ENCODE results near the gene PRDX5.

The PRDX5 gene

DNA sequence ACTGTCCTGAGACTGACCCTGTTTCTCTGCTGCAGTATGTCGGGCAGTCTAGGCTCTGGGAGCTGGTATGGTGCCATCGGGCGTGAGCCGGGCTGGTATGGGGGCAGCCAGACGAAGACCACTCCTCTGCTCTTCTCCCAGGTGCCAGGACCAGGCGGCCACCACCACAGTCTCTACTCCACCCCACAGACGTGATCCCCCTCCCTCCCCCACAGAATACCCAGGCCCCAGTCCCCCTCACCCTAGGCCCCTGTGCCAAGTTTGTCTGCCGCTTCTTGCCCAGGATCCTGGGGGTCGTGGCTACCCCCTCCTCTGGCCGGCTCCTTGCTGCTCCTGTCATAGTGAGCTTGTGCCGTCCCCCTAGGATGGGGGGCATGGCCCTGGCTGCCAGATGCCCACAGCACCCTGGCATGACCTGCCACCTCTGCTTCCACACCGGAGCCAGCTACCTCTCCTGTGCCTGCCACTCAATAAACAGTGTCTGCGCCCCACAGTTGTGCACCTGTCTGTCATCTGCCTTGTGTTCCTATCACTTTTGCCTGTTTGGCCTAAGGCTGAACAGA, 28.8 kb upstream of the PRDX5 start:
- DNase-seq (ENCODE audit: low read depth in 2 of 2): no peak

DNA sequence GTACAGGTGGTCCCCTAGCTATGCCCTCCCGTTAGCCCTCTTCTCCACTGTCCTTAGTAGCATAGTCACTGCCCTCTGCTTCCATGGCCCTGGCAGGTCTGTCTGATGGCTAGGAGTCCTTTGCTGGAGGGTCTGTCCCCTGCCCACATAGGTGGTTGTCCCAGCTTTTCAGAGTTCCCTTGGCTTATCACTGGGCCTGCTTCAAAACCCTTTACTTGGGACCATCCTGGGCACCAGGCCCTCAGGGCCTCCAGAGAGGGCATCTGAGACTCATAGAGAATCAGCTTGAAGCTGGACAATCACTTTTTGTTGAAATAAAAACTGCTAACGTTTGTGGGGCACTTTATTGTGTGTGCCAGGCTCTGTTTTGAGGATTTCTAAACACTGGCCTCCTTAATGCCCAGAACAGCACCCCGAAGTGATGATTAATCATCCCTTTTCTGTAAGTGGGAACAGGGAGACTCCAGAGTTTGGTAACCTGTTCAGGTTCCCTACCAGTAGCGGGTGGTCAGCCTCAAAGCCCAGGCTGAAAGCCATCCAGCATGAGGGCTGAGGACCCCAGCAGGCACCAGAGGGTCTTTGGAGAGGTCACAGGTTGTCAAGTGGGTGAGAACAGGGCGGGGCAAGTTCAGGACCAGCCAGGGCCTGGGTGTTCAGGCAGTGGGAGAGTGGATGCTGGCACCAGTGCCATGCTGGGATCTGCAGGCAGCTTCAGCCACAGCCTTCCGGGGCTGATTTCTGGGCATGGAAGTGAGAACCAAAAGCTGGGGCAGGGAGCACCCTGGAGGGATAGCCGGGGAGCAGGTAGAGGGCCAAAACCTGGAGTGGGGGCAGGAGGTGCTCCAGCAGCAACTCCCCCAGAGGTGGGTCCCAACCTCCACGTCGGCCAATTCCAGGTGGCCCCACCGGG, 27.3 kb upstream of the PRDX5 start:
- DNase-seq (ENCODE audit: low read depth in 2 of 2): no peak

DNA sequence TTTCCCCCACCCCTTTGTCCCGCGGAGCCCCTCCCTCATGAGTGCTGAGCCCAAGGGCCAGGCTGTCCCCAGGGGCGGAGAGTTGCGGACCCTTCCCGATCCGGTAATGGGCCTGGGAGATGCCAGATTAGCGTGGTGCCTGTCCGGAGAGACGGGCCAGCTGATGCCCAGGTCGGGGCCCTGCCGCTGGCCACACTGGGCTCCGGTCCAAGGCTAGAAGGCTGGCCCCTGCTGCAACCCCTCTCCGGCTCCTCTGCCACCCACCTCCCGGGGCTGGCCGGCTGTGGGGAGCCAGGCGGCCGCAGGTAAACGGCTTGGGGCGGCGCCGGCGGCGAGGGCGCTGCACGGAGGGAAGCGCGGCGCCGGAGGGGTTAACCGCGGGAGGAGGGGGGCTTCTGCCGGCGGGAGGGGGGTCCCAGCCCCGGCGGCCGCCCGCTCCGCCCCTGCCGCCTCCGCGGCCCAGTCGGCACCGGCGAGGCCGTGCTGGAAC, 26.6 kb upstream of the PRDX5 start, which contains the start of gene KCNK4:
TSS of gene KCNK4 (plus strand) at position 41 of the 490 bp plus-strand sequence. CDS start 1,717 bp downstream, outside the sequence.
- DNase-seq (ENCODE audit: low read depth in 2 of 2): no peak

DNA sequence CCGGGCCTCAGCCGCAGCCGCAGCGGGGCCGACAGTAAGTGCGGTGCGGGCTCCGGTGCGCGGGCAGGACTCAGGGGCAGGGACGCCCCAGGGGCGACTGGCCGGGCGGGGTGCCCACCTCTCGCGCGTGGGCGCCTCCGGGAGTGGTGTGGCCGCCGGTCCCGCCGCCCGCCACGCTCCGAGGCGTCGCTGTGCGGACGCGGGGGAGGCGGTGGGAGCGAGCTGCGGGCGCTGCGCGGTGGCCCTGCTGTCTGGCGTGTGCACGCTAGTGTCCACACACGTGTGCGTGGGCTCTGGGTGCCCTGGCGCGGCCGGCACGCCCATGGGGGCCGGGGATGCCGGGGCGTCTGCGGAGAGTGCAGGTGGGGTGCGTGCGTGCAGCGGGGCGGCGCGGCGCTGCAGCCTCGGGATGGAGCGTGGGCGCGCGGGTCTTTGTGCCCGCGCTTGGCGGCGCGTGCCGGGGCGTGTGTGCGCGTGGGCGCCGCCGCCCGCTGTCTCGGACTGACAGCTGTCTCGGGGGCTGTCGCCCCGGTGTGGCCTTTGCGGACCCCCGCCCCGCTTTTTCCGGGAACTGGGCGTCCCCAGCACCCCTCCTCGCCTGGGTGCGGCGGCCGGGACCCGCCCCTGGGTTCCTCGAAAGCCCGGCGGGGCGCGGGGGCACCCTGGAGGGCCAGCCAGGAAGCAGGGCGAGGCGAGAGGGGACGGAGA, 26.0 kb upstream of the PRDX5 start:
- DNase-seq (ENCODE audit: low read depth in 2 of 2): no peak

DNA sequence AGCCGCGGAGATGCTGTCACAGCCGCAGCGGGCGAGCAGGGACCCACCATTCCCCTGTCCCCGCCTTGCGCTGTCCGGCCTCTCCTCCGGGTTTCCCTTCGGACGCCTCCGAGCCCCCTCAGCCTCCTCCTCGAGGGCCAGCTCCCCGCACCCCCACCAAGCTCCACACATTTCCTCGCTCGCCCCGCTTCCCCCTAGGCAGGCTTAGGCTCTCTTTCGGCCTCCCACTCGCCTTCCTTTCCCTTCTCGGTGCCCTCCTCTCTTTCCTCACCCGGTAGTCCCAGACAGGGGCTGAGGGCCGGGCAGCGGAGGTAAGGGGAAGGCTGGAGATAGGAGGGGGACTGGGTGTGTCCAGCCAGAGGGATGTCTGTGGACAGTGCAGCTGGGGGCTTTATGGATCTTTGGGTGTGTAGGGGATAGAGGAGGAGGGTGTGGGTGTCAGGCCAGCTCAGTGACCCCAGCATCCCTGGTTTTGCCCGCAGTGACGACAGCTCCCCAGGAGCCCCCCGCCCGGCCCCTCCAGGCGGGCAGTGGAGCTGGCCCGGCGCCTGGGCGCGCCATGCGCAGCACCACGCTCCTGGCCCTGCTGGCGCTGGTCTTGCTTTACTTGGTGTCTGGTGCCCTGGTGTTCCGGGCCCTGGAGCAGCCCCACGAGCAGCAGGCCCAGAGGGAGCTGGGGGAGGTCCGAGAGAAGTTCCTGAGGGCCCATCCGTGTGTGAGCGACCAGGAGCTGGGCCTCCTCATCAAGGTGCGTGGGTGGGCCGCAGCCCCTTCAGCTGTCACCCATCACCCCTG, 25.3 kb upstream of the PRDX5 start:
- DNase-seq (ENCODE audit: low read depth in 2 of 2): no peak

DNA sequence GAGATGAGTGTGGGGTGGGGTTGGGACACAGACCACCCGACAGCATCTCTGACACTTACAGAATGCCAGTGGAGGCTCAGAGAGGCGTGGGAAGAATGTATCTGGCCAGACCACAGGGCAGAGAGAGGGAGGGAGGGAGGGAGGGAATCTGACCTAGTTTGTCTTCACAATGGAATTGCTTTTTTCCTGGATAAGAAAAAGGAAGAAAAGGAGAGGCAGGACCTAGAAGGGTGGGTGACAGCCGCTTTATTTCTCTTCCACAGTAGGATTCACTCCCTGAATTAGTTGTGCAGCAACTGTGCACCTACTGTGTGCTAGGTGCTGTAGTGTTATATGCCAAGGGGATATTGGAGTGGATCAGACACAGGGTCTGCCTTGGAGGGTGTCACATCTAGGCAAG, 23.1 kb upstream of the PRDX5 start:
- DNase-seq (ENCODE audit: low read depth in 2 of 2): no peak

DNA sequence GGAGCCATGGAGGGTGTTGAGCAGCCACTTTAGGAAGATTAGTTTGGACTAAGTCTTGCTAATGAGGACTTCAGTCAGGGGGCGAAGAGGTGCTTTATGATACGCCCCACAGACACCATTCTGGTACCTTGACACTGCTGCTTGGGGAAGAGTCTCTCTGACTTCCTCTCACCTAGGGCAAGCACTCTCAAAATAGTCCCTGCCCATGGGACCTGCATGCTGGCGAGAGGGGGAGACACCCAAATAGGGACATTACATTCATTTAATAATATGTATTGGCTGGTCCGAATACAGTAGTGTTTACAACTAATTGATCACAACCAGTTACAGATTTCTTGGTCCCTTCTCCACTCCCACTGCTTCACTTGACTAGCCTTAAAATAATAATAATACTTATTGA, 22.2 kb upstream of the PRDX5 start:
- DNase-seq (ENCODE audit: low read depth in 2 of 2): no peak

DNA sequence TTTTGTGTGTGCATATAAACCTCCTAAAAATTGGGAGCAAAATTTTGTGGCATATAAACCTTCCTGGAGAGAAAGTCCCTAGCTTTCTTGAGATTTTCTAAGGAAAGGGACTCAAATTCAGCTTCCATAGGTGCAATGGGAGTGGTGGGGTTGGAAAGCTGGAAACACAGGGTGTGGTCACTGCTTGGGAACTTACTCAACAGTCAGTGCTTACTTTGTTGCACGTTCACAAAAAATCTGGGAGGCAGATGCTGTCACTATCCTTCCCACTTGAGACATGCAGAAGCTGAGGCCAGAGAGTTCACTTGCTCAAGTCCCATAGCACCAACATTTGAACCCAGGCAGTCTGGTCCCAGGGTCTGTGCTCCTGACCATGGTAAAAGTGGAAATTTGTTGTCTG, 21.7 kb upstream of the PRDX5 start:
- DNase-seq (ENCODE audit: low read depth in 2 of 2): no peak

DNA sequence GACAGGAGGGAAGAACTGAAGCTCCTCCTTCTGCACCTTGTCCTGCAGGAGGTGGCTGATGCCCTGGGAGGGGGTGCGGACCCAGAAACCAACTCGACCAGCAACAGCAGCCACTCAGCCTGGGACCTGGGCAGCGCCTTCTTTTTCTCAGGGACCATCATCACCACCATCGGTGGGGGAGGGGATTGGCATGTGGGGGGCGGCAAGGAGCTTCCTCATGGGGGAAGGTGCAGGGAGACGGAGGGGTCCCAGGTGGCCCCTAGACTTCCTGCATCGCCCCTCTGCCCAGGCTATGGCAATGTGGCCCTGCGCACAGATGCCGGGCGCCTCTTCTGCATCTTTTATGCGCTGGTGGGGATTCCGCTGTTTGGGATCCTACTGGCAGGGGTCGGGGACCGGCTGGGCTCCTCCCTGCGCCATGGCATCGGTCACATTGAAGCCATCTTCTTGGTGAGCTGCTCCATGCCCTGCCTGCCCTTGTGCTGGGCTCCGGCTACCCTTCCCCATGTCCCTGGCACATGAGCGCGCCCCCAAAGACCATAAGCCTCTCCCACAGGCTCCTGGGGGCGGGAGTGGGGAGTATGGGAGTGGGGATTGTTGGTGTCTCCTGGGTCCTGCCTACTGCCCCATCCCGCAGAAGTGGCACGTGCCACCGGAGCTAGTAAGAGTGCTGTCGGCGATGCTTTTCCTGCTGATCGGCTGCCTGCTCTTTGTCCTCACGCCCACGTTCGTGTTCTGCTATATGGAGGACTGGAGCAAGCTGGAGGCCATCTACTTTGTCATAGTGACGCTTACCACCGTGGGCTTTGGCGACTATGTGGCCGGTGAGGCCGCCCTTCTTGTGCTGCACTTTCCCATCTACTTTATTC, 20.9 kb upstream of the PRDX5 start:
- DNase-seq (ENCODE audit: low read depth in 2 of 2): no peak

DNA sequence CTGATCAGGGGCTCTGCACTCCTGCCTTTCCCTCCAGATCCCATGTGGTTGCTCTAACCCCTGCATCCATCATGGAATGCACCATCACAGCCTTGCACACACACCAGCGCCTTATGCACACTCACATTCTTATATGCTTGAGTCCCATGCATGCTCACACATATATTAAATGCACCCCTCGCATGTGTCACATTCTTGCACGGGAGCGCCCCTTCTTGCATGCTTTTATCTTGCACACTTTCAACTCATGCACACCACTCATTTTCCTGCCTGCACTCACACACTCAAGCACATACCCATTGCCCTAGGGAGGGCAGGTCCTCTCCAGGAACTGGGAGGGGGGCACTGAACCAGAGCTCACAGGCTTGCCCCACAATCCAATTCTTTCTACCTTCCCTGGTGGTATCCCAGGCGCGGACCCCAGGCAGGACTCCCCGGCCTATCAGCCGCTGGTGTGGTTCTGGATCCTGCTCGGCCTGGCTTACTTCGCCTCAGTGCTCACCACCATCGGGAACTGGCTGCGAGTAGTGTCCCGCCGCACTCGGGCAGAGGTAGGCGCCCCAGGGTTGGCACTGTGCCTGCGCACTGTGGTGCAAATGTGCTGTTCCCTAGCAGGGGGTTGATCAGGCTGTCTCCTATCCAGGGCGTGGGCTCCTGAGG, 20.1 kb upstream of the PRDX5 start:
- DNase-seq (ENCODE audit: low read depth in 2 of 2): no peak

DNA sequence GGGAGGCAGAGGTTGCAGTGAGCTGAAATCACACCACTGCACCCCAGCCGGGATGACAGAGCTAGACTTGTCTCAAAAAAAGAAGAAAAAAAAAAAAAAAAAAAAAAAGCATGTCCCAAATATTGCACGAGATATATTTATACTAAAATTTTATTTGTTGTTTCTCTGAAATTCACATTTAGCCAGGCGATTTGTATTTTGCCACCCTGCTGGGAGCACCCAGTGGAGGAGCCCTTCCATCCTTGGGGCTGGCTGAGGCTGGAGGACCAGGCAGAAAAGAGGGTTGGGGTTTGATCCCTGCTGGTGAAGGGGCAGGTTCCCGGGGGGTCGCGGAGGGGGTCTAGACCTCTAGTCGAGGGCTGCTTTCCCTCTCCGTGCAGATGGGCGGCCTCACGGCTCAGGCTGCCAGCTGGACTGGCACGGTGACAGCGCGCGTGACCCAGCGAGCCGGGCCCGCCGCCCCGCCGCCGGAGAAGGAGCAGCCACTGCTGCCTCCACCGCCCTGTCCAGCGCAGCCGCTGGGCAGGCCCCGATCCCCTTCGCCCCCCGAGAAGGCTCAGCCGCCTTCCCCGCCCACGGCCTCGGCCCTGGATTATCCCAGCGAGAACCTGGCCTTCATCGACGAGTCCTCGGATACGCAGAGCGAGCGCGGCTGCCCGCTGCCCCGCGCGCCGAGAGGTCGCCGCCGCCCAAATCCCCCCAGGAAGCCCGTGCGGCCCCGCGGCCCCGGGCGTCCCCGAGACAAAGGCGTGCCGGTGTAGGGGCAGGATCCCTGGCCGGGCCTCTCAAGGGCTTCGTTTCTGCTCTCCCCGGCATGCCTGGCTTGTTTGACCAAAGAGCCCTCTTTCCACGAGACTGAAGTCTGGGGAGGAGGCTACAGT, 18.7 kb upstream of the PRDX5 start:
- DNase-seq (ENCODE audit: low read depth in 2 of 2): no peak

DNA sequence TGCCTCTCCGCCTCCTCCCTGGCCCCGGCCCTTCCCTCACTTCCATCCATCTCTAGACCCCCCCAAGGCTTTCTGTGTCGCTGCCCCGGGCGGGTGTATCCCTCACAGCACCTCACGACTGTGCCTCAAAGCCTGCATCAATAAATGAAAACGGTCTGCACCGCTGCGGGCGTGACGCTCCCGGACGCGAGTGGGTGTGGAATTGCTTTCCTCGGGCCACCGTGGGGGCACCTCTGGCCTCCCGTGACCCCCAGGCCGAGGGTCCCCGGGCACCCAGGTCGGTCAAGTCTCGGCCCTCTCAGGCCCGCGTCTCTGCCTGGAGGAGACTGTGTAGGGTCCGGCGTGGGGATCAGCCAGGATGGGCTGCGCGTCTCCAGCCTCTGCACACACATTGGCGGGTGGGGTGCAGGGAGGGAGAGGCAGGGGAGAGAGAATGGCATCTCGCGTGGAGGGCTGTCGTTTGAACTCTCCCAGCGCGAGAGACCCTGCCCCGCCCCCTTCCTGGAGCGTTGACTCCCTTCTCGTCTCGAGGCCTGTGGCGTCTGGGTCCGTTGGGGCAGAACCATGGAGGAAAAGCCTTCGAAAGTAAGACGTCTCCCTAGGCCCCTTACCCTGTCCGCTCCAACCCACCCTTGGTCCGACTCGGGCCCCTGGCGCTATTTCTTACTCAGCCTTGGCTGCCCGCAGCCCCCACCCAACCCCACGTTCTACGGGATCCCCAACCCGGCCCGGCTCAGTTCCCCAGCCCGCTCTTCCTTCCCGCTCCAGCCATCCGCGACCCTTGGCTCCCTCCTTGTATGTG, 17.9 kb upstream of the PRDX5 start, which contains the start of gene CATSPERZ:
TSS of gene CATSPERZ (plus strand) at position 512 of the 802 bp plus-strand sequence. CDS start at position 565, 53 bp downstream.
- no peak for DNase-seq (ENCODE audit: low read depth in 2 of 2)

DNA sequence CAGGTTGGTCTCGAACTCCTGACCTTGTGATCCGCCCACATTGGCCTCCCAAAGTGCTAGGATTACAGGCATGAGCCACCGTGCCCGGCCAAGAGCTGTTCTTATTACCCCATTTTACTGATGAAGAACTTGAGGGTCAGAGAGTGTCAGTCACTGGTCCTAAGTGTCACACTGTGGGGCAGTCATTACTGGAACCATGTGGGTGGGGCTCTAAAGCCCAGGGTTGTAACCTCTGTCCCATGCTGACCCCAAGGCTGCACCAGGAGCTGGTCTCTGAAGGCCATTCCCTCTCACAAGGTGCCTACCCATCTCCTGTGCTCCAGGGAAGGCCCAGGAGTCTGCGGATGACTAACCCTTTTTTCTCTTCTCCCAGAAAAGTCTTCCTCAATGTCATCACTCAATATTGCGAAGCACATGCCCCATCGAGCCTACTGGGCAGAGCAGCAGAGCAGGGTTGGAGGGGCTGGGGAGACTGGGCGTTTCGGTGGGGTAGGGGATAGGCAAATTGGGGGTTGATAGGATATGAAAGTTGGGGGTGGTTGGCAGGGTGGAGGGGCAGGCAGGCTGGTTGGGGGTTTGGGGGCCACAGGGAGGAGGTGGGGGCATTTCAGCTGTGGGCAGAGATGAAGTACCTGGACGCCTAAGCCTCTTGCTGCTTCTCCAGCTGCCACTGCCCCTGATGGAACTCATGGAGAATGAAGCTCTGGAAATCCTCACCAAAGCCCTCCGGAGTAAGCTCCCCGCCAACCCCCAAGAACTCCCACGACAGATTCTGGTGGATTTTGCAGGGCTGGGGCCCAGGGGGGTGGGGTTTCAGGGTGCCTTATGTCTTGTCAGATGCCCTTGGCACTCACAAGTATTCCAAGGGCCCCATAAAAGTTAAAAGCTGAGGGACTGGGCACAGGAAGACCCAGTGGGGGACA, 14.6 kb upstream of the PRDX5 start:
- no peak for DNase-seq (ENCODE audit: low read depth in 2 of 2)

DNA sequence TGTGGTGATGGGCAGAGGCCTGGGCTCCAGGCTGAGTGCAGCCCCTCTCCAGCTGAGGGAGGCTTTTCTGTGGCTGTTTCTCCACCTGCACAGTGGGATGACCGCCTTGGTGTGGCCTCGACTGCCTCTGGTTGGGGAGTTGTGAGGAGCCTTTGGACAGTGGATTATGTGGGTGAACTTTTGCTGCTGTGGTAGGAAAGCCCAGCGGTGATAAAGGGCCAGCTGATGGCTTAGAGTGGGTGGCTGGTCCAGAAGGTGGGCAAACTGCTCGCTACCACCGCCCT, 13.9 kb upstream of the PRDX5 start:
- DNase-seq (ENCODE audit: low read depth in 2 of 2): no peak

DNA sequence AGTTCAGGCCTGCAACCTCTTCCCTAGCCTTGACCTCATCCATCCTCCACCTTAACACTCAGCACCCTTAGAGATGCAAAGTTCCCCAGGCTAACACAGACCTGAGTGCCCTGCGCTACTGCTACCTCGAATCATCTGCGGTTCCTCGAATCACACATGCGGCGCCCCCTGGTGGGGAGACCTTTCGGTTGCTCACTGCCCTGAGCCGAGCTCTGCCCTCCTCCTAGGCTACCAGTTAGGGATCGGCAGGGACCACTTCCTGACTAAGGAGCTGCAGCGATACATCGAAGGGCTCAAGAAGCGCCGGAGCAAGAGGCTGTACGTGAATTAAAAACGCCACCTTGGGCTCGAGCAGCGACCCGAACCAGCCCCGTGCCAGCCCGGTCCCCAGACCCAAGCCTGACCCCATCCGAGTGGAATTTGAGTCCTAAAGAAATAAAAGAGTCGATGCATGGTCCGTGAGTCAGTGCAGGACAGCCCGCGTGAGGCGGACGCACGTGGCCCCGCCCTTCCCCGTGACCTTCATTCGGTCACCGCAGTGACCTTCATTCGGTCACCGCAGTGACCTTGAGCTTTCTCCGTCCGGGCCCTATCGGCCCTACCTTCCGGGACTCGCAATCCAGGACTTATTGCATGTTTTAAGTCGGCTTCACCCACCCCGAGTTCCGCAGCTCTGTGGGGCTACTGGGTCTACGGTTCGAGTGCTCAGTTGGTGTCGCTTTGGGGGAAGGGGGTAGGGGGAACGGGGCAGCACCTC, 13.4 kb upstream of the PRDX5 start:
- peak; percentile 95 for DNase-seq (ENCODE audit: low read depth in 2 of 2)

DNA sequence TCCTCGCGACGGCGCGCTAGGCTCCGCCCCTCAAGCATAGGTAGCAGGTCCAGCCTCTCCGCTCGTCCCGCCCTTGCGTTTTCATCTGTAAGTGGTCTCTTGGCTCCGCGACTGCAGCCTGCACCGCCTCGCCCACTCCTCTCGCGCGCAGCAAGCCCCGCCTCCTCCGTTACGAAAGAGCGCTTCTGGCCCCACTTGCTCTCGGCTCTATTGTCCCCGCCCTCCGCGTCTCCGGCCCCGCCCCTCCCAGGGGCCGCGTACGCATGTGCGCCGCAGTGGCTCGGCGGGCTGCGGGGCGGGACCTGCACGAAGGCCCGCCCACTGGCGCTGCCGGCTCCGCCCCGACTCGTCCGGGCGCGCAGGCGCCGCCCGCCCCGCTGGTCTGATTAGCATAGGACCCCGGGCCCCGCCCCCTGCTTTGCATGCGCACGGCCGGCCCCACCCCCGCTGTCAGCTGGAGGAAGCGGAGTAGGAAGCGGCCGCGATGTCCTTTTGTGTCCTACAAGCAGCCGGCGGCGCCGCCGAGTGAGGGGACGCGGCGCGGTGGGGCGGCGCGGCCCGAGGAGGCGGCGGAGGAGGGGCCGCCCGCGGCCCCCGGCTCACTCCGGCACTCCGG, 12.7 kb upstream of the PRDX5 start, which contains the start of gene ESRRA:
TSS of gene ESRRA (plus strand) at position 450 of the 616 bp plus-strand sequence. CDS start 1,656 bp downstream, outside the sequence.
- DNase-seq (ENCODE audit: low read depth in 2 of 2): peak; percentile 99 to 100
